Measurements from ENCODE around the gene TTC34. TPM values are rescaled to one million over a fixed set of nuclear protein-coding genes. Genes with fewer than 3 reads are reported as not detected.
A peak's percentile ranks its signal among the peaks of the same experiment; 100 is the strongest.
"Not testable (repeated sequence)": the region's sequence is repeated elsewhere in the genome, so short reads cannot be mapped to it uniquely, and the experiment has no call there.

Gene TTC34
- total and polyA plus RNA-seq, 2 experiments from 2014 or later = 0.05 to 0.22 TPM

DNA sequence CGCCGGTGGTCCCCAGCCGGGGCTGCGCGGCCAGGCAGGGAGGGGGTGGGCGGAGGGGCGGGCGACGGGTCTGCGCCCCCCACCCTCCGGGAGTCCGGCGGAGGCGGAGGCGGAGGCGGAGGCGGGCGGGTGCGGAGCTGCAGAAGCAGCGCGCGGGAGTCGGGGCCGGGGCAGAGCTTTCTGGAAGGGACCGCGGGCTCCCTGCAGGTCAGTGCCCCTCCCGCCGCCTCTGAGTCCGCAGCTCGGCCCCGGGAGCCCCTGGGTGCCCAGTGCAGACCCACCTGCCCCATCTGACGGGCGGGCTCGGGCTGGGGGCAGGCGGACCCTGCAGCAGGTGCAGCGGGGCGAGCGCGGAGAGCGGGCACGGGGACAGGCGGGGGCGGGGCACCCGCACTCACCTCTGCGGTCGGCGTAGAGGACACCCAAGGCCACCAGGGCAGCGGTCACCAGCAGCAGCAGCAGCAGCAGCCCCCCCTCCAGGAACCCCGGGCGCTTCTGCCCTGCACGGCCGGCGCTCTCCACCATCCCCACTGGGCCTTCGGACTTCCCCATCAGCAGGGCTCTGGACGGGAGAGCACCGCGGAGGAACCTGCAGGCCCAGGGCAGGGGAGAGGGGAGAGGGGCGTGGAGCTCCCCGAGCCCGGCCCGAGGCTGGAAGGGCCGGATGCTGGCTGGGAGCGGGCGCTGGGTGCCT is 172.4 kb downstream of the TTC34 start:
- Histone ChIP-seq H3K36me3 (ENCODE audit: low read depth) (no peaks in the 10 kb centered on the region), H3K9me2 (ENCODE audit: insufficient read depth) (no peaks in the 10 kb centered on the region), H3F3A (ENCODE audit: insufficient read depth) (no peaks in the 10 kb centered on the region), H4K20me1 (ENCODE audit: insufficient read depth) (no peaks in the 10 kb centered on the region), H3K79me2 (ENCODE audit: insufficient read depth) (no peaks in the 10 kb centered on the region), H3K9me3 (ENCODE audit: low read depth) (no peaks in the 10 kb centered on the region), H3K4me3 (no peak overlapping the region), H3K27me3 (replicated peaks; ENCODE audit: insufficient read depth) (peaks cover 23% of the 10 kb centered on the region), H3K4me1 (ENCODE audit: insufficient read depth) (no peaks in the 10 kb centered on the region), H3K27ac (no peak overlapping the region), H3K9ac (no peak overlapping the region), H2AFZ (no peak overlapping the region), H3K4me2 (ENCODE audit: unreplicated experiment) (no peak overlapping the region)
- in situ Hi-C loops (cut with MboI) = no loop called here
- no peak for DNase-seq
- 2% methylated on average over 26 to 32 of the region's 64 CpGs for WGBS, 2 experiments (ENCODE audit: low coverage in 1 of 2, low lambda C conversion rate in 2 of 2, missing lambda C conversion rate in 2 of 2)
- TF ChIP-seq EZH2 (IDR thresholded peaks at IDR 0.05; ENCODE audit: insufficient read depth, poor library complexity, severe bottlenecking) = peak; percentile 52
- no peak for TF ChIP-seq EZH2phosphoT487 (IDR thresholded peaks at IDR 0.05; ENCODE audit: insufficient read depth, low read depth)

- no peaks in the 10 kb centered on the region for H3F3A ChIP-seq (ENCODE audit: insufficient read depth)
- 5 to 6% methylated on average over 21 to 36 of the region's 46 CpGs for WGBS, 2 experiments (ENCODE audit: low coverage in 1 of 2, low lambda C conversion rate in 2 of 2, missing lambda C conversion rate in 2 of 2)
- in situ Hi-C loops (cut with MboI) = no loop called here
Measured at GRCh38 chr1:2628191-2628932, 173.1 kb downstream of the TTC34 start.

DNA sequence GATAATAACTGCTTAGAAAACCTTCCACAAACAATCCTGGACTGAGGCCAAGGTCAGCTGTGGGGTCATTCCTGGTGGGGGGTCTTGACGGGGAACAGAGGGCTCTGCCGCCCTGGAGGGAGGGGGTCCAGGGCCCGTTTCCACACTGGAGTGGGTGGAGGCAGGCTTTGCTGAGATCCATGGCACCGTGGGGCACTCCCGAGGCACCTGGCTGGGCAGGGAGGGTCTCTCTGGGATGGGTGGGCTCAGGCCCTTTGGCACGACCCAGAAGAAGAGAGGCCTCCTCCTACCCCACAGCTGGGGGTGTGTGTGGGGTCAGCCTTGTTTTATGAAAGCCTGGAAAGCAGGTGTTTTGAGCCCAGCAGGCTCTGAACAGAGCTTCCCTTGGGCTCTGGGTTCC is 173.7 kb downstream of the TTC34 start:
- H3K36me3 ChIP-seq (ENCODE audit: low read depth) = no peaks in the 10 kb centered on the region
- WGBS, 2 experiments (ENCODE audit: low coverage in 1 of 2, low lambda C conversion rate in 2 of 2, missing lambda C conversion rate in 2 of 2) = 0 to 3% methylated on average over 6 of the region's 6 CpGs
- H3K9ac ChIP-seq = no peak overlapping the region
- no peaks in the 10 kb centered on the region for H3F3A ChIP-seq (ENCODE audit: insufficient read depth)
- DNase-seq = no peak
- in situ Hi-C loops (cut with MboI) = no loop called here
- H3K27ac ChIP-seq = no peak overlapping the region
- H3K9me2 ChIP-seq (ENCODE audit: insufficient read depth) = no peaks in the 10 kb centered on the region
- H3K27me3 ChIP-seq (replicated peaks; ENCODE audit: insufficient read depth) = peaks cover 17% of the 10 kb centered on the region
- TF ChIP-seq EZH2 (IDR thresholded peaks at IDR 0.05; ENCODE audit: insufficient read depth, poor library complexity, severe bottlenecking) (no peak), EZH2phosphoT487 (IDR thresholded peaks at IDR 0.05; ENCODE audit: insufficient read depth, low read depth) (no peak)
- no peaks in the 10 kb centered on the region for H4K20me1 ChIP-seq (ENCODE audit: insufficient read depth)
- H3K4me1 ChIP-seq (ENCODE audit: insufficient read depth) = no peaks in the 10 kb centered on the region
- no peak overlapping the region for H2AFZ ChIP-seq
- no peak overlapping the region for H3K4me2 ChIP-seq (ENCODE audit: unreplicated experiment)
- no peaks in the 10 kb centered on the region for H3K9me3 ChIP-seq (ENCODE audit: low read depth)
- H3K79me2 ChIP-seq (ENCODE audit: insufficient read depth) = no peaks in the 10 kb centered on the region
- H3K4me3 ChIP-seq = no peak overlapping the region

More at GRCh38 chr1:2628191-2628932, 173.1 kb downstream of the TTC34 start:
- Histone ChIP-seq H3K9me2 (ENCODE audit: insufficient read depth) (no peaks in the 10 kb centered on the region), H3K27me3 (replicated peaks; ENCODE audit: insufficient read depth) (peaks cover 17% of the 10 kb centered on the region), H3K36me3 (ENCODE audit: low read depth) (no peaks in the 10 kb centered on the region), H3K9me3 (ENCODE audit: low read depth) (no peaks in the 10 kb centered on the region), H4K20me1 (ENCODE audit: insufficient read depth) (no peaks in the 10 kb centered on the region), H3K79me2 (ENCODE audit: insufficient read depth) (no peaks in the 10 kb centered on the region), H3K4me2 (ENCODE audit: unreplicated experiment) (no peak overlapping the region), H3K4me1 (ENCODE audit: insufficient read depth) (no peaks in the 10 kb centered on the region), H3K9ac (no peak overlapping the region), H3K27ac (no peak overlapping the region), H2AFZ (no peak overlapping the region), H3K4me3 (no peak overlapping the region)
- DNase-seq = no peak
- TF ChIP-seq EZH2phosphoT487 (IDR thresholded peaks at IDR 0.05; ENCODE audit: insufficient read depth, low read depth) (no peak), EZH2 (IDR thresholded peaks at IDR 0.05; ENCODE audit: insufficient read depth, poor library complexity, severe bottlenecking) (no peak)

GRCh38 chr1:2625748-2626147 is 175.7 kb downstream of the TTC34 start:
- H4K20me1 ChIP-seq (ENCODE audit: insufficient read depth); in situ Hi-C loops (cut with MboI); H2AFZ ChIP-seq; H3F3A ChIP-seq (ENCODE audit: insufficient read depth); DNase-seq; H3K27ac ChIP-seq; H3K9me2 ChIP-seq (ENCODE audit: insufficient read depth); H3K9ac ChIP-seq; H3K4me2 ChIP-seq (ENCODE audit: unreplicated experiment); H3K4me3 ChIP-seq; H3K36me3 ChIP-seq (ENCODE audit: low read depth); H3K4me1 ChIP-seq (ENCODE audit: insufficient read depth); H3K79me2 ChIP-seq (ENCODE audit: insufficient read depth); H3K9me3 ChIP-seq (ENCODE audit: low read depth): not testable (repeated sequence)
- peaks cover 17% of the 10 kb centered on the region for H3K27me3 ChIP-seq (replicated peaks; ENCODE audit: insufficient read depth)
- WGBS, 2 experiments (ENCODE audit: low coverage in 1 of 2, low lambda C conversion rate in 2 of 2, missing lambda C conversion rate in 2 of 2) = 33 to 36% methylated on average over 7 of the region's 7 CpGs

Measured in GM23248 (cell line).